ENCODE data around the gene SLC13A5.

DNA sequence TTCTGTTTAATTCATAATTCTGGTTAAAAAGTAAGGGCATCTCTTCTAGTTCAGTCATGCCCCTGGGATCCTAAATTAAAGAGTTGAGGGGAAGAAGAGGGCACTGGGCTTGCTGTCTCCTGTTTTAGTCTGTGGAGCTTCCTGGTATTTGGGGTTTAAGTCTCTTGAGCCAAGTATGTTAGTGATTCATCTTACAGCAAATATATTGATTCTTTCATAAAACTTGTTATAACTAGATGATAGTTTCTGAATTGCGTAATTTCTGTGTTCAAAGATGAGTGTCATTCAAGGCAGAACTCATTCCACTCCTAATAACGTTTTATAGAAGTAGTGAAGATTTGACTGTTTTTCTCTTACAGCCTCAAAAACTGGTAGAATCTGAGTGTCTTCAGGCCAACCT lies 70.6 kb downstream of the SLC13A5 start:
- TF ChIP-seq EP300 (IDR thresholded peaks at IDR 0.05) (no peak), CTCF (IDR thresholded peaks at IDR 0.05) (no peak)

Data from esophagus muscularis mucosa (tissue), 3 donors.